Activated T-helper 2 cell treated with anti-CD3 and anti-CD28 coated beads, Interferon-gamma antibody, Interleukin-2, Interleukin-4, amounts not matched to agents 10 μg/mL and 5 μg/mL and 100 μg/mL, durations not matched to agents 14 hours and 24 hours and 36 hours (primary cell): ENCODE results near the gene EIF2S3. TPM values are rescaled to one million over a fixed set of nuclear protein-coding genes. Genes with fewer than 3 reads are reported as not detected.
A peak's percentile ranks its signal among the peaks of the same experiment; 100 is the strongest.
"Not testable (repeated sequence)": the region's sequence is repeated elsewhere in the genome, so short reads cannot be mapped to it uniquely, and the experiment has no call there.

ENCODE experiments used
- DNase-seq: peaks from one replicate; pipeline ENCODE4 v3.0.0; 2021; ENCODE audit warnings: low spot score
- H3K27ac Mint-ChIP-seq: one replicate; pipeline ENCODE4 v1.8.0; 2021; ENCODE audit warnings: mixed read lengths
- H3K27me3 Mint-ChIP-seq: one replicate; pipeline ENCODE4 v1.8.0; 2021; ENCODE audit warnings: low read depth, mixed read lengths
- H3K36me3 Mint-ChIP-seq: one replicate; pipeline ENCODE4 v1.8.0; 2021; ENCODE audit warnings: low read depth, mixed read lengths
- H3K4me1 Mint-ChIP-seq: one replicate; pipeline ENCODE4 v1.8.0; 2021; ENCODE audit warnings: low read depth, mixed read lengths
- H3K4me3 Mint-ChIP-seq: one replicate; pipeline ENCODE4 v1.8.0; 2021; ENCODE audit warnings: low read depth, mild to moderate bottlenecking, moderate library complexity, mixed read lengths
- H3K9me3 Mint-ChIP-seq: one replicate; pipeline ENCODE4 v1.8.0; 2021; ENCODE audit warnings: mixed read lengths
- intact Hi-C: fragments of 100-400 bp; cut with micrococcal nuclease; formaldehyde crosslinking; loops from one replicate; pipeline ENCODE4 v1.15.1; 2023
- total RNA-seq: library from RNA; stranded (reverse); gene quantifications from 2 replicates; pipeline ENCODE4 v1.2.3, GENCODE V29; 2022

The EIF2S3 gene
- total RNA-seq, 1 donor from 2014 or later, result 189 TPM

DNA sequence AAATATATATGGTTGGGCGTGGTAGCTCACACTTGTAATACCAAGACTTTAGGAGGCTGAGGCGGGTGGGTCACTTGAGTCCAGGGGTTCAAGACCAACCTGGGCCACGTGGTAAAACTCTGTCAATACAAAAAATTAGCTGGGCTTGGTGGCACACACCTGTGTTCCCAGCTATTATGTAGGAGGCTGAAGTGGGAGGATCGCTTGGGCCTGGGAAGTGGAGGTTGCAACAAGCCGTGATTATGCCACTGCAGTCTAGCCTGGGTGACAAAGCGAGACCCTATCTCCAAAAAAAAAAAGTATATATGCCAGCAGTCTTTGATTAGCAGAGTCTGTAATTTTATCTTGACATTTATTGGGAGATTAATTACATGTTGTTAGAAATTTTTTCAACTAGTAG lies 8.7 kb downstream of the EIF2S3 start:
- Mint-ChIP-seq H3K27me3 (no peaks in the 10 kb centered on the region), H3K4me1 (peaks cover 2% of the 10 kb centered on the region), H3K9me3 (no peaks in the 10 kb centered on the region), H3K4me3 (no peak overlapping the region), H3K27ac (no peak overlapping the region), H3K36me3 (peaks cover 59% of the 10 kb centered on the region)
- intact Hi-C loops, result no loop called here
- no peak for DNase-seq

DNA sequence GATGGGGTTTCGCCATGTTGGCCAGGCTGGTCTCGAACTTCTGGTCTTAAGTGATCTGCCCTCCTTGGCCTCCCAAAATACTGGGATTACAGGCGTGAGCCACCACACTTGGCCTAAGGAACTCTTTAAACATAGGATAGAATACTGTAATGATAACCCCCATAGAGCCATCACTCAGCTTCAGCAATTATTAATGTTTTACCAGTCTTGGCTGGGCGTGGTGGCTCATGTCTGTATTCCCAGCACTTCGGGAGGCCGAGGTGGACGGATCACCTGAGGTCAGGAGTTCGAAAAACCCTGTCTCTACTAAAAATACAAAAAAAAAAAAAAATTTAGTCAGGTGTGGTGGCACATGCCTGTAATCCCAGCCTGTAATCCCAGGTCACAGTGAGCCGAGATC lies 15.1 kb downstream of the EIF2S3 start:
- no peak overlapping the region for H3K4me3 Mint-ChIP-seq

DNA sequence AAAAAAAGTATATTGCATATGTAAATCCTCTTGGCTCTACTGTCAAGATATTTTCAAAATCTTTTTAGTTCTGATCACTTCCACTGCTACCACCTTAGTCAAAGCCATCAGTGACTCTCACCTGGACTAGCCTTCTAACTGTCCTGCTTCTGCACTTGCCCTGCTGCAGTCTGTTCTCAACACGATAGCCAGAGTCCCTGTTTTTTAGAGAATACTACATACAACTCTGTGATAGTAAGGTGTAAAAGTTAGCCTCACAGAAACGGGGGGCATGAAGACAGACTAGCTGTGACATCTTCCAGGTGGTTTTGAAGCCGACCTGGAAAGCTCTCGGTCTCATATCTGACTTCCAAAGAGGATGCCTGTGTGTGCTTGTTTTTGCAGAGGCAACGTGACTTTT lies 24.7 kb downstream of the EIF2S3 start:
- Mint-ChIP-seq H3K4me1 (peaks cover 12% of the 10 kb centered on the region), H3K4me3 (no peak overlapping the region), H3K9me3 (no peaks in the 10 kb centered on the region), H3K27me3 (no peaks in the 10 kb centered on the region), H3K36me3 (peaks cover 32% of the 10 kb centered on the region), H3K27ac (peak overlapping the region; percentile 63)
- intact Hi-C loops, result no loop called here
- DNase-seq, result no peak

More for the DNA sequence above, 15.1 kb downstream of the EIF2S3 start:
- H3K27me3 Mint-ChIP-seq, result no peaks in the 10 kb centered on the region
- no peak overlapping the region for H3K27ac Mint-ChIP-seq
- no peaks in the 10 kb centered on the region for H3K4me1 Mint-ChIP-seq
- peaks cover 50% of the 10 kb centered on the region for H3K36me3 Mint-ChIP-seq
- no peaks in the 10 kb centered on the region for H3K9me3 Mint-ChIP-seq
- intact Hi-C loops, result no loop called here
- no peak for DNase-seq

DNA sequence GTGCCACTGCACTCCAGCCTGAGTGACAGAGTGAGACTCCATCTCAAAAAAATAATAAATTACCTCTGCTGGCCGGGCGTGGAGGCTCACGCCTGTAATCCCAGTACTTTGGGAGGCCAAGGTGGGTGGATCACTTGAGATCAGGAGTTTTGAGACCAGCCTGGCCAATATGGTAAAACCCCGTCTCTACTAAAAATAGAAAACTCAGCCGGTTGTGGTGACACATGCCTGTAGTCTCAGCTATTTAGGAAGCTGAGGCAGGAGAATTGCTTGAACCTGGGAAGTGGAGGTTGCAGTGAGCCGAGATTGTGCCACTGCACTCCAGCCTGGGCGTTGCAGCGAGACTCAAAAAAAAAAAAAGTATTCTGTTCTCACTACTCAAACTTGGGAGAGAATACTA lies 25.5 kb downstream of the EIF2S3 start:
- Mint-ChIP-seq H3K4me3 (peak overlapping the region; percentile 63), H3K4me1 (peaks cover 12% of the 10 kb centered on the region), H3K27ac (peak overlapping the region; percentile 89), H3K36me3 (peaks cover 26% of the 10 kb centered on the region)
- not testable (repeated sequence) for DNase-seq, H3K9me3 Mint-ChIP-seq, H3K27me3 Mint-ChIP-seq
- intact Hi-C loops, result loop anchor here (2.0 kb wide), 5 partner anchors 21 to 163 kb away; partner anchors contain the start of gene EIF2S3

DNA sequence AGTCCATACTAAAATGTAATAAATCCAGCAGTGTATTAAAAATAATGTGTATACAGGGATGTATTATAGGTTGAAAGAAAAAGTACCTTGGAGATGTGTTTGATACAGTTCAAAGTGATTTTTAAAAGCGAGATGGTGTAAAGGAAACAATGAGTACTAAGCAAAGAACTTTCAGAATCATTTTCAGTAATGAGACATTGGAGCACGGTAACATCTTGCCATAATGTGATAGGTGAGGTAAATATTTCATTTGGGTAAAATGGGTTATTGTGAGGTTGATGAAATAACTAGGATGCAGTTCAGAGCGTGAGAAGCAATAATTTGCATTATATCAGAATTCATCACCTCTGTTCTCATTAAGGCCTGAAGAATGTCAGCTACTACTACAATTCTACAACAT lies 25.9 kb downstream of the EIF2S3 start:
- Mint-ChIP-seq H3K9me3 (no peaks in the 10 kb centered on the region), H3K4me3 (peak overlapping the region; percentile 63), H3K27me3 (no peaks in the 10 kb centered on the region), H3K36me3 (peaks cover 23% of the 10 kb centered on the region), H3K27ac (peak overlapping the region; percentile 89), H3K4me1 (peaks cover 12% of the 10 kb centered on the region)
- no peak for DNase-seq
- intact Hi-C loops, result loop anchor here (2.0 kb wide), 5 partner anchors 20 to 162 kb away; partner anchors contain the start of gene EIF2S3

DNA sequence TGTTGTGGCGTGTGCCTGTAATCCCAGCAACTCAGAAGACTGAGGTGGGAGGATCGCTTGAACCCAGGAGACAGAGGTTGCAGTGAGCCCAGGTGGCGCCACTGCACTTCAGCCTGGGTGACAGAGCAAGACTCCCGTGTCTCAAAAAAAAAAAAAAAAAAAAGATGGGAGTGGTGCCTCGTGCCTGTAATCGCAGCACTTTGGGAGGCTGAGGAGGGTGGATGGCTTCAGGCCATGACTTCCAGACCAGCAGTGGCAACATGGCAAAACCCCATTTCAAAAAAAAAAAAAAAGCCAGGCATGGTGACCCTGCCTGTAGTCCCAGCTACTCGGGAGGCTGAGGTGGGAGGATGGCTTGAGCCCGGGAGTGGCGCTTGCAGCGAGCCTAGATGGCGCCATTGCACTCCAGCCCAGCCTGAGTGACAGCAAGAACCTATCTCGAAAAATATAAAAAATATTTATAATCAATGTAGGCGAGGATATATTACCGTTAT lies 27.0 kb downstream of the EIF2S3 start:
- no peaks in the 10 kb centered on the region for H3K27me3 Mint-ChIP-seq
- no peak overlapping the region for H3K4me3 Mint-ChIP-seq
- intact Hi-C loops, result loop anchor here (2.0 kb wide), 5 partner anchors 19 to 161 kb away; partner anchors contain the start of gene EIF2S3
- peaks cover 13% of the 10 kb centered on the region for H3K36me3 Mint-ChIP-seq
- H3K4me1 Mint-ChIP-seq, result peaks cover 12% of the 10 kb centered on the region
- DNase-seq, result peak; percentile 36
- H3K9me3 Mint-ChIP-seq, result no peaks in the 10 kb centered on the region
- H3K27ac Mint-ChIP-seq, result peak overlapping the region; percentile 22

DNA sequence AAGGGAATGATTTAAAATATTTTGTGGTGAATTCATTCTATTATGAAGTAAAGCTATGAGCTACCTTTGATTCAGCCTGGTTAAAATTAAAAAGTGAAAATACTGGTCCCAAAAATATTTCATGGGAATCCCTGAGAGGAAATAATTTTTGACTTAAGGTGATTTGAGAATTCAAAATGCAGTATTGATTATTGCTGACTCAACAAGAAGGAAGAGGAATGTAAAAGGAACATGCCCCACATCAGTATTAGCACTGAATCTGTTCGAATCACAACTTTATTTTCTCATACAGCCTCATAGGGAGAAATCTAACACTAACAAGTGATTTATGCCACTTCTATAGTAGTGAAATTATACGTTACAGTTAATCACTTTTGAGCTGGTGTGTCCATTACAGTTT lies 27.7 kb downstream of the EIF2S3 start:
- H3K27ac Mint-ChIP-seq, result no peak overlapping the region
- no peak for DNase-seq
- no peak overlapping the region for H3K4me3 Mint-ChIP-seq
- no peaks in the 10 kb centered on the region for H3K27me3 Mint-ChIP-seq
- intact Hi-C loops, result no loop called here
- H3K36me3 Mint-ChIP-seq, result peaks cover 9% of the 10 kb centered on the region
- no peaks in the 10 kb centered on the region for H3K9me3 Mint-ChIP-seq
- peaks cover 12% of the 10 kb centered on the region for H3K4me1 Mint-ChIP-seq

DNA sequence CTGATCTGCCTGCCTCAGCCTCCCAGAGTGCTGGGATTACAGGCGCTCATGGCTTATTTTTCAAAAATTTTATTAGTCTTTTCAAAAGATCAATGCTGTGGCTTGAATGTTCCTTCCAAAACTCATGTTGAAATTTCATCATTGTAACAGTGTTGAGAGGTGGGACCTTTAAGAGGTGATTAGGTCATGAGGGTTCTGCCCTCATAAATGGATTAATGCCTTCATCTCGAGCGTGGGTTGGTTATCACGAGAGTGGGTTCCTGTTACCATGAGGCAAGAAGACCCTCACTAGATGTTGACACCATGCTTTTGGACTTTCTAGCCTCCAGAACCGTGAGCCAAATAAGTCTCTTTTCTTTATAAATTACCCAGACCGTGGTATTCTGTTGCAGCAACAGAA lies 30.3 kb downstream of the EIF2S3 start:
- intact Hi-C loops, result no loop called here
- Mint-ChIP-seq H3K4me3 (no peak overlapping the region), H3K27me3 (no peaks in the 10 kb centered on the region), H3K4me1 (peaks cover 11% of the 10 kb centered on the region), H3K27ac (no peak overlapping the region), H3K9me3 (no peaks in the 10 kb centered on the region), H3K36me3 (no peaks in the 10 kb centered on the region)
- DNase-seq, result no peak

DNA sequence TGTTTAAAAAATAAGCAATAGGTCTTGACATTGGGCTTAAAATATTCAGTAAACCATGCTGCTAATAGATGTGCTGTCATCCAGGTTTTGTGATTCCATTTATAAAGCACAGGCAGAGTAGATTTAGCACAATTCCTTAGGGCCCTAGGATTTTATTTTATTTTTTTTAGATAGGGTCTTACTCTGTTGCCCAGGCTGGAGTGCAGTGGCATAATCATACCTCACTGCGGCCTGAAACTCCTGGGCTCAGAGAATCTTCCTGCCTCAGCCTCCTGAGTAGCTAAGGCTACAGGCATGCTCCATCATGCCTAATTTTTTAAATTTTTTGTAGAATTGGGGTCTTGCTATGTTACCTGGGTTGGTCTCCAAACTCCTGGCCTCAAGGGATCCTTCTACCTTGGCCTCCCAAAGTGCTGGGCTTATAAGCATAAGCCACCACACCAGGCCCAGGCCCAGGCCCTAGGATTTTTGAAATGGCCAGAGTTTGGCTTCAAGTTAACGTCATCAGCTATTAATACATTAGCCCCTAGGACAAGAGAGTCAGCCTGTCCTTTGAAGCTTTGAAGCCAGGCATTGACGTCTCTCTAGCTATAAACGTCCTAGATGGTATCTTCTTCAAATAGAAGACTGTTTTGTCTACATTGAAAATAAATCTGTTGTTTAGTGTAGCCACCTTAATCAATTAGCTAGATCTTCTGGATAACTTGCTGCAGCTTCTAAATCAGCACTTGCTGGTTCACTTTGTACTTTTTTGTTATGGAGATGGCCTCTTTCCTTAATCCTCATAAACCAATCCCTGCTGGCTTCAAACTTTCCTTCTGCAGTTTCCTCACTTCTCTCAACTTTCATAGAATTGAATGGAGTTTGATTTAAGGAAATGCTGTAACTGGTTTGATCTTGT lies 35.8 kb downstream of the EIF2S3 start:
- DNase-seq, result no peak
- intact Hi-C loops, result no loop called here
- Mint-ChIP-seq H3K27me3 (no peaks in the 10 kb centered on the region), H3K27ac (no peak overlapping the region), H3K9me3 (no peaks in the 10 kb centered on the region), H3K4me3 (no peak overlapping the region), H3K4me1 (no peaks in the 10 kb centered on the region), H3K36me3 (no peaks in the 10 kb centered on the region)

DNA sequence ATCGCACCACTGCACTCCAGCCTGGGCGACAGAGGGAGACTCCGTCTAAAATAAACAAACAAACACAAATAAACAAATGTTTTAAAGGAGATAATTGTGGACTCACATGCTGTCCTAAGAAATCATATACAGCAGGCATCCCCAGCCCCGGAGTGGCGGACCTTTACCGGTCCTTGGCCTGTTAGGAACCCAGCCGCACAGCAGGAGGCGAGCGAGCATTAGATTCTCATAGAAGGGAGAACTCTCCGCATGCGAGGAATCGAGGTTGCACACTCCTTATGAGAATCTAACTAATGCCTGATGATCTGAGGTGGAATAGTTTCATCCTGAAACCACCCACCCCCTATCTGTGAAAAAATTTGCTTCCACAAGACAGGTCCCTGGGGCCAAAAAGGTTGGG lies 39.0 kb downstream of the EIF2S3 start:
- no peaks in the 10 kb centered on the region for H3K9me3 Mint-ChIP-seq
- no peaks in the 10 kb centered on the region for H3K27me3 Mint-ChIP-seq
- no peak overlapping the region for H3K27ac Mint-ChIP-seq
- no peak for DNase-seq
- H3K4me1 Mint-ChIP-seq, result no peaks in the 10 kb centered on the region
- H3K4me3 Mint-ChIP-seq, result no peak overlapping the region
- H3K36me3 Mint-ChIP-seq, result no peaks in the 10 kb centered on the region
- intact Hi-C loops, result no loop called here

DNA sequence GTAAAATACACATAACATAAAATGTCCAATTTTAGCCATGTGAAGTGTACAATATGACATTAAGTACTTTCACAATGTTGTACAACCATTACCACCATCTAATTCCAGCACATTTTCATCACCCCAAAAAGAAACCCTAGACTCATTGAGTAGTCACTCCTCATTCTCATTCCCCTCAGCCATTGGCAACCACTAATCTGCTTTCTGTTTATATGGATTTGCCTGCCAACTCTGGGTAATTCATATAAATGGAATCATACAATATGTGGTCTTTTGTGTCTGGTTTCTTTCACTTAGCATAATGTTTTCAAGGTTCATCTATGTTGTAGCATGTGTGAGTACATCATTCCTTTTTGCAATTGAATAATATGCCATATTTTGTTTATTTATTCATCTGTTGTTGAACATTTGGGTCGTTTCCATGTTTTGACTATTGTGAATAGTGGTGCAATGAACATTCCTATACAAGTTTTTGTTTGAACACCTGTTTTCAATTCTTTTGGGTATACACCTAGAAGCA lies 43.0 kb downstream of the EIF2S3 start:
- no peaks in the 10 kb centered on the region for H3K27me3 Mint-ChIP-seq
- H3K36me3 Mint-ChIP-seq, result no peaks in the 10 kb centered on the region
- peaks cover 21% of the 10 kb centered on the region for H3K4me1 Mint-ChIP-seq
- no peak overlapping the region for H3K4me3 Mint-ChIP-seq
- H3K9me3 Mint-ChIP-seq, result no peaks in the 10 kb centered on the region
- intact Hi-C loops, result no loop called here
- no peak overlapping the region for H3K27ac Mint-ChIP-seq
- DNase-seq, result no peak

DNA sequence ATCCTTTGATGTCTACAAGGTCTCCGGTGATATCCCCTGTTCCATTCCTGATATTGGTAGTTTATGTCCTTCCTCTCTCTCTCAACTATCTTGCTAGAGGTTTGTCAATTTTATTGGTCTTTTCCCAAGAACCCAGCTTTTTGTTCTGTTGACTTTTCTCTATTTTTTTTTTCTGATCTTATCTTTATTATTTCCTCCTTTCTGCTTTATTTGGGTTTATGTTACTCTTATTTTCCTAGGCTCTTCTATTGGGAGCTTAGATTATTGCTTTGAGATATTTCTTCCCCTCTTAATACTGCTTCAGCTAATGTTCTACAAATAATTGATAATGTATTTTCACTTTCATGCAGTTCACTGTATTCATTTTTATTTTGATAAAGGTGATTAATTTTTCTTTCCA lies 44.2 kb downstream of the EIF2S3 start:
- Mint-ChIP-seq H3K27ac (no peak overlapping the region), H3K4me1 (peaks cover 21% of the 10 kb centered on the region)

DNA sequence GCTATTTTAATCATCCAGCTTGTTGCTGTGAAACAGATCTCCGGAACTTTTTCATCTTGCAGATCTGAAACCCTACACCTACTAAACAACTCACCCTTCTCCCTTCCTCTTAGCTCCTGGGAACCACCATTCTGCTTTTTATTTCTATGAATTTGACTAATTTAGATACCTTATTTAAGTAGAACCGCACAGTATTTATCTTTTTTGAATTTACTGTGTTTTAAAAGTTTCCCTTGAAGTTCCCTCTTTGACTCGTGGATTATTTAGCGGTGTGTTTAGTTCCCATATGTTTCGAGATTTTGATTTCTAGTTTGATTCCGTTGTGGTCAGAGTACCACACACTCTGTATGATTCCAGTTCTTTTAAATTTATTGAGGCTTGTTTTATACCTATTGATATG lies 44.6 kb downstream of the EIF2S3 start:
- Mint-ChIP-seq H3K9me3 (no peaks in the 10 kb centered on the region), H3K27me3 (no peaks in the 10 kb centered on the region), H3K4me3 (no peak overlapping the region), H3K4me1 (peaks cover 21% of the 10 kb centered on the region), H3K27ac (peak overlapping the region; percentile 51), H3K36me3 (no peaks in the 10 kb centered on the region)
- no peak for DNase-seq
- intact Hi-C loops, result no loop called here

More for the DNA sequence above, 44.2 kb downstream of the EIF2S3 start:
- no peaks in the 10 kb centered on the region for H3K9me3 Mint-ChIP-seq
- H3K27me3 Mint-ChIP-seq, result no peaks in the 10 kb centered on the region
- no peaks in the 10 kb centered on the region for H3K36me3 Mint-ChIP-seq
- no peak overlapping the region for H3K4me3 Mint-ChIP-seq
- intact Hi-C loops, result no loop called here
- DNase-seq, result no peak
